Occipital lobe (tissue), 2 donors: ENCODE data around the gene GID8. TPM values are rescaled to one million over a fixed set of nuclear protein-coding genes. Genes with fewer than 3 reads are reported as not detected.

Experiments
- DNase-seq: peaks from one replicate; lab custom pipeline; 2025; lab: John Stamatoyannopoulos, UW
- total RNA-seq: library from RNA; depleted of rRNA; stranded (reverse); fragments of >200 nt; gene quantifications from one replicate; pipeline ENCODE4 v1.2.3, GENCODE V29; 2014

Gene GID8
- total RNA-seq, 1 donor from 2014 or later = 56.9 TPM

- DNase-seq = no peak
Observed at GRCh38 chr20:62984666-62985443, 46.9 kb downstream of the GID8 start.

- no peak for DNase-seq
Observed at GRCh38 chr20:62985444-62985778, 47.5 kb downstream of the GID8 start.

GRCh38 chr20:62986257-62986800 lies 48.4 kb downstream of the GID8 start:
- DNase-seq = no peak

GRCh38 chr20:62987114-62987513 lies 49.2 kb downstream of the GID8 start:
- no peak for DNase-seq

GRCh38 chr20:62989201-62989601 lies 51.3 kb downstream of the GID8 start:
- no peak for DNase-seq

- DNase-seq = no peak
Observed at GRCh38 chr20:62990306-62990825, 52.4 kb downstream of the GID8 start.

- DNase-seq = no peak
Observed at GRCh38 chr20:62991196-62991807, 53.4 kb downstream of the GID8 start.

- no peak for DNase-seq
Observed at GRCh38 chr20:62991863-62992262, 53.9 kb downstream of the GID8 start.

- no peak for DNase-seq
Observed at GRCh38 chr20:62993856-62994494, 56.0 kb downstream of the GID8 start.

GRCh38 chr20:62994869-62995281 lies 56.9 kb downstream of the GID8 start:
- DNase-seq = no peak

- DNase-seq = no peak
Observed at GRCh38 chr20:62995481-62995880, 57.5 kb downstream of the GID8 start.

- no peak for DNase-seq
Observed at GRCh38 chr20:62995898-62996595, 58.1 kb downstream of the GID8 start.

- DNase-seq = no peak
Observed at GRCh38 chr20:62996596-62996982, 58.6 kb downstream of the GID8 start.

- no peak for DNase-seq
Observed at GRCh38 chr20:62997417-62998035, 59.6 kb downstream of the GID8 start.

Other genes with a start within 250 kb of the GID8 start
- 6.7 TPM for gene NTSR1, start 229.3 kb upstream of the GID8 start, total RNA-seq
- gene MRGBP, start 141.7 kb upstream of the GID8 start, total RNA-seq = 20.1 TPM
- 21.5 TPM for gene OGFR, start 133.3 kb upstream of the GID8 start, total RNA-seq
- 37.1 TPM for gene COL9A3, start 121.1 kb upstream of the GID8 start, total RNA-seq
- gene TCFL5, start 76.3 kb upstream of the GID8 start, total RNA-seq = 12.3 TPM
- gene DIDO1, start 11.6 kb upstream of the GID8 start, total RNA-seq = 43.4 TPM
- 0.16 TPM for gene SLC17A9, start 14.6 kb downstream of the GID8 start, total RNA-seq
- gene BHLHE23, start 68.8 kb downstream of the GID8 start, total RNA-seq = not detected